SU-DHL-6 (cell line): ENCODE measurements around the gene TSHZ2.

Experiments used
- H2AFZ ChIP-seq: fragments of 200-600 bp; sonication (generic); 2 replicates; pipeline ENCODE4 v1.6.1; 2014; ENCODE audit warnings: low read depth, mild to moderate bottlenecking, moderate library complexity, mixed read lengths, antibody characterized with exemption, low read length; ENCODE audit not compliant: severe bottlenecking
- H3F3A ChIP-seq: fragments of 200-600 bp; shearing (Covaris generic); 2 replicates; pipeline ENCODE4 v1.6.0; 2016; ENCODE audit warnings: antibody characterized with exemption, mild to moderate bottlenecking; ENCODE audit not compliant: insufficient read depth
- H3K27ac ChIP-seq: fragments of 200-600 bp; sonication (generic); 2 replicates; pipeline ENCODE4 v1.5.1; 2016; ENCODE audit warnings: low read depth, mild to moderate bottlenecking, low read length, moderate library complexity, mixed read lengths
- H3K27me3 ChIP-seq: fragments of 200-600 bp; sonication (generic), shearing (Covaris generic); 2 replicates; pipeline ENCODE4 v1.6.0; 2014; ENCODE audit warnings: mild to moderate bottlenecking, low read length
- H3K36me3 ChIP-seq: fragments of 200-600 bp; sonication (generic); 2 replicates; pipeline ENCODE4 v1.6.1; 2014; ENCODE audit warnings: mild to moderate bottlenecking, low read length, mixed read lengths
- H3K4me2 ChIP-seq: fragments of 300-600, 200-600 bp; shearing (Covaris generic), sonication (generic); 2 replicates; pipeline ENCODE4 v1.6.0; 2014; ENCODE audit warnings: low read length, low read depth, mild to moderate bottlenecking; ENCODE audit not compliant: poor library complexity, severe bottlenecking
- H3K4me3 ChIP-seq: fragments of 200-600 bp; sonication (generic); 2 replicates; pipeline ENCODE4 v1.5.1; 2014; ENCODE audit warnings: antibody characterized with exemption, low read length, mild to moderate bottlenecking, mixed read lengths; ENCODE audit not compliant: insufficient read depth, poor library complexity, severe bottlenecking
- H3K79me2 ChIP-seq: fragments of 200-600 bp; sonication (generic); 2 replicates; pipeline ENCODE4 v1.6.1; 2014; ENCODE audit warnings: mild to moderate bottlenecking, low read length, moderate library complexity; ENCODE audit not compliant: insufficient read depth
- H3K9ac ChIP-seq: fragments of 200-600 bp; sonication (generic); 2 replicates; pipeline ENCODE4 v1.7.0; 2014; ENCODE audit warnings: mild to moderate bottlenecking, low read length
- H3K9me2 ChIP-seq: fragments of 200-600 bp; sonication (generic); replicated peaks from 2 replicates; pipeline ENCODE4 v1.6.1; 2014; ENCODE audit warnings: low read length; ENCODE audit not compliant: insufficient read depth
- H3K9me3 ChIP-seq: fragments of 200-600 bp; sonication (generic); 2 replicates; pipeline ENCODE4 v1.6.1; 2014; ENCODE audit warnings: low read length, mixed read lengths; ENCODE audit not compliant: insufficient read depth
- H4K20me1 ChIP-seq: fragments of 200-600 bp; sonication (generic); 2 replicates; pipeline ENCODE4 v1.6.1; 2014; ENCODE audit warnings: low read depth, mild to moderate bottlenecking, antibody characterized with exemption, low read length, moderate library complexity, mixed read lengths
- CTCF ChIP-seq: fragments of 200-600 bp; sonication (generic); IDR thresholded peaks from one replicate; pipeline ENCODE4 v1.5.1; 2017; ENCODE audit warnings: antibody characterized with exemption, mild to moderate bottlenecking, low read length, moderate library complexity; ENCODE audit not compliant: insufficient read depth, poor library complexity, severe bottlenecking
- EZH2phosphoT487 ChIP-seq: fragments of 200-600 bp; sonication (generic), shearing (Covaris generic); conservative IDR thresholded peaks from 2 replicates; pipeline ENCODE4 v1.6.1; 2018; ENCODE audit warnings: mild to moderate bottlenecking, antibody characterized with exemption, low read length, moderate library complexity, mixed read lengths

TSHZ2 gene

GRCh38 chr20:53263554-53264438 lies 291.6 kb downstream of the TSHZ2 start:
- Histone ChIP-seq H3K4me3 (no peak overlapping the region), H4K20me1 (no peaks in the 10 kb centered on the region), H2AFZ (no peak overlapping the region), H3K36me3 (no peaks in the 10 kb centered on the region), H3K9ac (no peak overlapping the region), H3K4me2 (no peak overlapping the region), H3K79me2 (no peaks in the 10 kb centered on the region), H3K9me3 (no peaks in the 10 kb centered on the region), H3K27ac (no peak overlapping the region), H3K27me3 (no peaks in the 10 kb centered on the region), H3K9me2 (no peaks in the 10 kb centered on the region), H3F3A (no peaks in the 10 kb centered on the region)
- TF ChIP-seq EZH2phosphoT487 (no peak), CTCF (no peak)

- H4K20me1 ChIP-seq, result no peaks in the 10 kb centered on the region
- no peaks in the 10 kb centered on the region for H3K9me3 ChIP-seq
- no peak overlapping the region for H3K9ac ChIP-seq
- no peaks in the 10 kb centered on the region for H3K9me2 ChIP-seq
- no peak overlapping the region for H2AFZ ChIP-seq
- H3K4me2 ChIP-seq, result no peak overlapping the region
- H3K4me3 ChIP-seq, result no peak overlapping the region
- H3K79me2 ChIP-seq, result no peaks in the 10 kb centered on the region
- TF ChIP-seq CTCF (no peak), EZH2phosphoT487 (no peak)
- H3K27ac ChIP-seq, result no peak overlapping the region
- no peaks in the 10 kb centered on the region for H3F3A ChIP-seq
- no peaks in the 10 kb centered on the region for H3K27me3 ChIP-seq
- H3K36me3 ChIP-seq, result no peaks in the 10 kb centered on the region
Measured at GRCh38 chr20:53264604-53265003, 292.4 kb downstream of the TSHZ2 start.

GRCh38 chr20:53265304-53265875 lies 293.2 kb downstream of the TSHZ2 start:
- Histone ChIP-seq H3K9me3 (no peaks in the 10 kb centered on the region), H4K20me1 (no peaks in the 10 kb centered on the region), H3K27ac (no peak overlapping the region), H3K36me3 (no peaks in the 10 kb centered on the region), H3K9ac (no peak overlapping the region), H3K9me2 (no peaks in the 10 kb centered on the region), H3K4me3 (no peak overlapping the region), H2AFZ (no peak overlapping the region), H3K79me2 (no peaks in the 10 kb centered on the region), H3K4me2 (no peak overlapping the region), H3K27me3 (no peaks in the 10 kb centered on the region), H3F3A (no peaks in the 10 kb centered on the region)
- no peak for TF ChIP-seq CTCF
- TF ChIP-seq EZH2phosphoT487, result no peak
